Measurements from ENCODE around the gene STARD10. TPM values are rescaled to one million over a fixed set of nuclear protein-coding genes. Genes with fewer than 3 reads are reported as not detected.

The STARD10 gene
- total and polyA plus RNA-seq, 2 of the 8 experiments (the other 6 are each of a cell fraction or from before 2014, with no cell fraction given): 23.7 to 35.7 TPM

DNA sequence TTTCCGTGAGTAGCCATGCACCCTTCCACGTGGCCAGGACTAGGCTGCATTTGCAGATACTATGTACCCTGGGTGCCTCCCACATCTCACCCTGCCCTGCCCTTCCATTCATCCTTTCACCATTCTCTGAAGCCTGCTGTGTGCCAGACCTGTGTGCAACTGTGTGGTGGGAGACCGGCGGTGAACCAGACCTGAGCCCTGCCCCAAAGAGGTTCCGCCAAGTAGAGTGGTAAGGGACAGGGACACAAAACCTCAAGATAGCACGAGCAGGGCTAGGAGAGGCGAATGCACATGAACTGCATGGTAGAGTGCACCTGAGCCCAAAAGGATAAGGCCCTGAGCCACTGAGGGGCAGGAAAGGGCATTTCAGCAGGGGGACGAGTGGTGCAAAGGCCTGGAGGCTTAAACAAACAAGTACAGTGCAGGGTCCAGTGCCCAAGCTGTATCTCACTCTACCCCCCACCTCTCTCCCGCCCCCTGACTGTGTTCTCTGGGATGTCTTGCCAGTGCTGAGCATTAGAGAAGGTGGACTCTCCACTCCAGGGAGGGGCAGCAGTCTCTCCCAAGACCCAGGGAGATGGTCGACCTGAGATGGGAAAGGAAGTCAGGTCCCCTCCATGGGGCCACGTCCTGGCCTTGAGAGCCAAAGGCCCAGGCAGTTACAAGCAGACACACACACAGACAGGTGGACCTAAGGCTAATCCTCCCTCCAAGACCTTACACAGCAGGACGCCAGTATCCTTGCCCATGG lies 27.5 kb downstream of the STARD10 start (continued):
- TF ChIP-seq SIN3A (conservative IDR thresholded peaks at IDR 0.05 in 1 of 2, IDR thresholded peaks at IDR 0.05 in 1 of 2; ENCODE audit: low read depth in 1 of 2, low read length in 2 of 2): no peak
- TF ChIP-seq HDAC6 (IDR thresholded peaks at IDR 0.05; ENCODE audit: low read depth, low read length): no peak
- TF ChIP-seq CREB1 (IDR thresholded peaks at IDR 0.05): no peak
- no peak for TF ChIP-seq SIX5 (IDR thresholded peaks at IDR 0.05; ENCODE audit: low read depth, low read length)
- TF ChIP-seq POU5F1 (IDR thresholded peaks at IDR 0.05; ENCODE audit: low read depth, low read length): no peak
- no peak for TF ChIP-seq PHF8 (conservative IDR thresholded peaks at IDR 0.05; ENCODE audit: low read depth, low read length)
- TF ChIP-seq KDM1A (IDR thresholded peaks at IDR 0.05; ENCODE audit: borderline replicate concordance, low read length): no peak
- TF ChIP-seq CBX5 (IDR thresholded peaks at IDR 0.05; ENCODE audit: low read depth, low read length): no peak
- no peak for TF ChIP-seq RBBP5 (IDR thresholded peaks at IDR 0.05; ENCODE audit: borderline replicate concordance, low read depth, low read length)

Data from H1 (cell line).